GM21360 (cell line): ENCODE measurements around the gene RASA1.

ENCODE experiments used
- ATAC-seq: cut with Tn5 transposase; IDR thresholded peaks from one replicate; pipeline ENCODE4 v1.9.1; 2021; ENCODE audit warnings: mild to moderate bottlenecking, moderate library complexity; ENCODE audit not compliant: unreplicated experiment

The RASA1 gene

DNA sequence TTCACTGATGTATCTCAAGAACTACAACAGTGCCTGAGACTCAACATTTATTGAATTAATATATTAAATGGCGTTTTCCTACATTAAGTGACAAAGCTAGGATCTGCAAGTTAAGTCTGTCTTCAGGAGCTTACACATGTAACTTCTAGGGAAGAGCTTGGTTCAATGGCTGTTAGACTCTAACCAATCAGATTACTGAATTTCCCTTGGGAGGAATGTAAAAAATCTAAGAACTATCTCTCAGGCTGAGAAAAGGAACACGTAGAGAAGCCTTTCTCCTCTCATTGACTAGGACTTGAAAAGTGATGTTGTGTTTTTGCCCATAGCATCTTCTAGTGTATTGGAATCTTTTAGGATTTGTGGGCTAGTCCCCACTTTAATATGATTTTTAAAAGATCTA is 91.4 kb downstream of the RASA1 start:
- no peak for ATAC-seq

DNA sequence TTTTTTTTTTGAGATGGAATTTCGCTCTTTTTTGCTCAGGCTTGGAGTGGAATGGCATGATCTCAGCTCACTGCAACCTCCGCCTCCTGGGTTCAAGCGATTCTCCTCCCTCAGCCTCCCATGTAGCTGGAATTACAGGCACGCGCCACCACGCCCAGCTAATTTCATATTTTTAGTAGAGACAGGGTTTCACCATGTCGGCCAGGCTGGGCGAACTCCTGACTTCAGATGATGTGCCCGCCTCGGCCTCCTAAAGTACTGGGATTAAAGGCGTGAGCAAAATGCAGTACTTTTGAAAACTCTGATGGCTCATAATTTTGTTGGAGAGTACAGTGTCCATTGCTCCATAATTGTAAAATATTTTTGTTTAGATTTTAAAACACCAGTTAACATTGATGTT is 92.4 kb downstream of the RASA1 start:
- no peak for ATAC-seq

- ATAC-seq: no peak
Measured at GRCh38 chr5:87361031-87361445, 93.4 kb downstream of the RASA1 start.

GRCh38 chr5:87361536-87362213 is 94.0 kb downstream of the RASA1 start:
- no peak for ATAC-seq

DNA sequence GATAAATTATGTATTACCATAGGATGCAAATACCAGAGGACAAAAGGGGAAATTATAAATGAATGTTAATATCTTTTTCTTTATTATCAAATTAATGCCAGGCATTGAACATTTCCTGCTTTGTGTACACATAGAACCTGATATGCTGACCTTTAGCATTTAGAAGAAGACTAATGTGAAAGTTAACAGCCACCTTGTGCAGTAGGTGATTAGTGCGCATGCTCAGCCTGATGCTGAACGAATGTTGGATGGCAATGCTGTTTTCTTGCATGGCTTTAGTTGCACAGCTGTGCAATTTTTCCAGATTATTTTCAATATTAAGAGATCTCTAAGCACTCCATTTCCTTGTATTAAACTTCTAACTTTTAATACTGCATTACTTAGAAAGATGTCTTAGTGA is 99.6 kb downstream of the RASA1 start:
- ATAC-seq: no peak

- ATAC-seq: no peak
Measured at GRCh38 chr5:87368601-87369000, 100.9 kb downstream of the RASA1 start.

GRCh38 chr5:87369431-87369830 is 101.7 kb downstream of the RASA1 start:
- ATAC-seq: no peak

DNA sequence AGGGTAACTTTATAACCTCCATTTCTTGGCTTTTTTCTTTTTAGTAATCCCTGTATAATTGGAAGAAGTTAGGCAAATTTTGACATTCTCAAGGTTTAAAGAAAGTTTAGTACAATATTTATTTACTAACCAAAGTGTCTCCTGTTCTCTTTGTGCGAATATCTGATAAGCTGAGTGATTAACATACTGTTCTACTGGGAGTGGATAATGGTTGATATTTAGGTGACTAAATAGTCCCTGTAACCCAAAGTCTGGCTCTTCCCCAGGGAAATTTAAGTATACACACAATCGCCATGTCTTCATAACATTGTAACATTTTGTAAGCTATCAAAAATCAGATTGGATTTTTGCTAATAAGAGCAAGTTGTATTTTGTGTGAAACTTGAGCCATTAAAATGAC is 105.0 kb downstream of the RASA1 start:
- no peak for ATAC-seq

DNA sequence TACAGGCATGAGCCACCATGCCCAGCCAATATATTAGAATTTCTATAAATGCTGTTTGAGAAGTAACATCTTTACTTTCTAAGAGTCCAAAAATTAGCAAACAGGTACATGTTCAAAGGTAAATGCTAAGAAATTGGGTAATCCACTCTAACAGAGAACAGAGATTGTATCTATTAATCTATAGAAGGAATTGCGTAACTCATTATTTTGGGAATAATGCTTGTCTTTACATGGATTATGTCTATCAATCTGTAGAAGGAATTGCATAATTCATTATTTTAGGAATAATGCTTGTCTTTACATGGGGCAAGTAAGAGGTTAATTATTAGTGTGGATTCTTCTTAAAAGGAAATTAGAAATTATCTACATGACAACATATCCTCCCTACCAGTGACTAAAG is 114.5 kb downstream of the RASA1 start:
- ATAC-seq: no peak

- ATAC-seq: no peak
Measured at GRCh38 chr5:87383216-87383615, 115.5 kb downstream of the RASA1 start.

DNA sequence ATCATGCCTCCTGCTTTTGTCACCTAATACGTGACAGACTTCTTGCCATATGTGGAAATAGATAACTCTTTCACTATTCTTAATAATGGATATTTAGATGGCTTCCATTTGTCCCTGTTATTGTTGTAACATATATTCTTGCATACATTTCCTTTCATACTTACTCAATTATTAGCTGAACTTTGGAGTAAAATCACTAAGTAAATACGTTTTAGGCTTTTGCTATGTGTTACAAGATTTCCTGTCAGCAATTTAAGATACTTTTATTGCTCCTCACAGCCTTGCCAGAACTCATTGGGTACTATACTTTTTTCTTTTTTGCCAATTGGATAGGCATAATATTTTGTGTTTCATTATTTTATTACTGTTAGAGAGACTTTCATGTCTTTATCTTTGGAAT is 118.1 kb downstream of the RASA1 start:
- ATAC-seq: no peak

DNA sequence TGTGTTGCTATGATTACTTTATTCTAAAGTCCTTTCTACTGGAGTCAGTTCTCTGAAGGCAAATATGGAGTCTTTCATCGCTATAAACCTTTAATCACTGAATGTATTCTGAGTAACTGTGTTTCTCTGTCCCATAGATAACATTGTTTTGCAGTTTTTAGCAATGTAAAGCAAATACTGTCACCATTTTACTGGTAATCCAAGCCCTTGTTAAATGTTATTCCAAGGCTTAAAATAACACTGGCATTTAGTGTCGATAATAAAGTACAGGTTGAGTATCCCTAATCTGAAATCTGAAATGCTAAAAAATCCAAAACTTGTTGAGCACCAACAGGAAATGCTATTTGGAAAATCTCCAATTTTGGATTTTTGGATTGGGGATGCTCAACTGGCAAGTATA is 120.4 kb downstream of the RASA1 start:
- ATAC-seq: no peak

DNA sequence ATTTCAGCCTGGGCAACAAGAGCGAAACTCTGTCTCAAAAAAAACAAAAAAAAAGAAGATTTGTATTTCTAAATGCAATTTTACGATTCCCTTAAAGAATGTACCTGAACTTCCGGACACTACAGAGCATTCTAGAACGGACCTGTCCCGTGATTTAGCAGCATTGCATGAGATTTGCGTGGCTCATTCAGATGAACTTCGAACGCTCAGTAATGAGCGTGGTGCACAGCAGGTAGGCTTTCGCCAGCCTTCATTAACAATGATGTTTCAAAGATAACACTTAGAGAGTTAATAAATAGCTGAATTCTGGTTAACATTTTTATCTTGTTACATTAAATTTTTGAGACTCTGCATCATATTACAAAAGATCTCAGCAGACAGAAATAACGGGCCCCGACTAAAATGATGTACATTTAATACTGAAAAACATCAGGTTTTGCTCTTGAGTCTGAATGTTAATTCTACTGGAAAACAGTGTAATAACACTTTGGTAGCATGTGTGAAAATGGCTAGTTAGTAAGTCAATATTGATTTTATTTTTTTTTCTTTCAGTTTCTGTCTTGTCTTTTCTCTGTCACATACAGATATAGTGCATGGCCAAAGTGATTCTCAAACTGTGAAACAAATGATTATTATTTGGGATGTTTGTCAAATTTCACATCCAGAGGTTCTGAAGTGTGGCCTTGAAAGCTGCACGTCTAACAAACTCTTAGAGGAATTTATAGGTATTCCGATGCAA is 121.8 kb downstream of the RASA1 start:
- no peak for ATAC-seq

GRCh38 chr5:87390075-87390474 is 122.4 kb downstream of the RASA1 start:
- no peak for ATAC-seq

- no peak for ATAC-seq
Measured at GRCh38 chr5:87390576-87391199, 123.0 kb downstream of the RASA1 start.

- no peak for ATAC-seq
Measured at GRCh38 chr5:87392170-87392569, 124.5 kb downstream of the RASA1 start.

DNA sequence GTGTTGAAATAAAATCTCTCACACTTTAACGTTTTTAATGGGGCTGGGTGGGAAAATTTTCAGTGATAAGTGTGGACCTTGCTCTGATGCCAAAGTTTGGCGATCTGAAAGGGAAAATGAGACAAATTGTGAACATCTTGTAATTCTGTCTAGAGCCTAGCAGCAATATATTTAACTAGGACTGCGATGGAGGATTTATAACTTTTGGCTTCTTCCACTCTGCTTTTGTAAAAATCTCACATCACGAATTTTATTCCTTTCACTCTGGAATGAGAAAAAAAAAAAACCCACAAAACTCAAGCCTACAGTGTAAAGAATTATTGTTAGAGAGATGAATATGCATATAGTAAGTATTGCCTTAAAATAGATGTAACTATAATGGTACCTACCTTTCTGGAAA is 125.1 kb downstream of the RASA1 start:
- no peak for ATAC-seq

- ATAC-seq: no peak
Measured at GRCh38 chr5:87393331-87393730, 125.6 kb downstream of the RASA1 start.

DNA sequence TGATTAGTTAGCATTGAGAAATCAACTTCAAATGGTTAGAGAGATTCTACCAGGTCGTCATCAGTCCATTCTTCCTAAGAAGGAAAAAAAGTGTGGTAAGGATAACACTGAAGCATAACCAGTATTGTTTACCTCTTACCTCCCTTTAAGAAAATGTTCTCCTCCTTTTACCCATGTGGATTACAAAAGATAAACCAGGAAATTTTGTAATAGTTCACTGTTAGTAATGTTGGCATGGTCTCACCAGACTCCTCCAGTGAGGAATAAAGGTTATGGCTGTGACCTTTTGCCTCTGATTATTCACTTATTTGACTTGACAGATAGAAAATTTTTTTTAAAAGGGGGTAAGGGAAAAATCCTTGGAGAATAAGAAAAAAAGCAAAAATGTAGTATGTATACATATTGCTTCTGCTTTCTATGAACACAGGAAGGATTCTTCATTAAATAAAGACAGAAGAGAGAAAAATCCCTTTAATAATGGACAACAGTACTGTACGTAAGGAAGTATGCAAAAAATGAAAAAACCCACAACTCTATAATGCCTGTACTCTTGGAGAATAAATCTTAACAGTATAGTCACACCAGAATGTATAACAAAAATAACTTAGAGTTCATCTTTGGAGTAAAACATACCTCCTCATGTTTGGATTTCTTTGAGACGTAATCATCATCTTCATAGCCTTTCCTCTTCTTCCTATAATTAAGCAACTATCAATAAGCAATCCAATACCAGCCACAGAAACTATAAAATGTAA is 126.9 kb downstream of the RASA1 start:
- ATAC-seq: no peak

DNA sequence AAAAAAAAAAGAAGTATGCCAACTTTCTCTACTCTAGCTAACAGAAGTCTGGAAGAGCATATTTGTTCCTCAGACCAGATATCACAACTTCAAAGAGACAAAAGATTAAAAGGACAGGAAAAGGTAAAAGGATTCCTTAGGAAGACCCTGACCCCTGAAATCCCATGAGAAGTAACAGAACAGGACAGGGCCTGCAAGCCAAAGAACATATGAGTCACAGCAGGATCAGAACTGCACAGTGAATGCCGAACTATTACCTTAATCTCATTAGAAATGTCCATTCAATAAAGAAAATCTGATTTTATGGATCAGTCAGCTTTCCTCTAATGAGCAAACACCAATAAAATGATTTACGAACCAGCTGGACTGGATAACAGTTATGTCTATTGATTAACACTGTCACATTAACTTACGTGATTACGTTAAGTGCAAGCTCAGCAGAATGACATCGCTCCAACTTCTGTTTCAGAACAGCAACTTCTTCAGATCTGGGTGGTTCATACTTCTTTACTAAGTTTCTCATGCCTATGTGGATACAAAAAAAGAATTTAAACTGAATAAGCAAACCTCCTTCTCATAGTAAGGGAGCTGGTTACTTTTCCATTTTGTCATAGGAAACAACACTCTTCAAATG is 131.4 kb downstream of the RASA1 start:
- ATAC-seq: no peak

DNA sequence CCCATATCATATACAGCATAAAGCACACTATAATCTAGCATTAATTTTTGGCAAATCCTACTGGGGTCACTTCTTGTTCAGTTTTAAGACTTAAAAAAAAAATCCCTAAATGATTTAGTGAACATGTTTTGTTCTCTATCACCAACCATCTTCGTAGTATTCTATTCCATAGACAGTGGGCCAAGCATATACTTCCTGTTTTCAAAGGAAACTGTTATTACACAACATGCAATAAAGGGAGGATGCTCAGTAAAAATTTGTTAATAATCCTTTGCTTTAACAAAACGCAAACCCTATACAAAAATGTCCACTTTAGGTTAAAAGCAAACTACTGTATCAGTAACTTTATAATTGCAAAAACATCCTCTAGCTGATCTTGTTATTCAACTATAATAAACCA is 132.0 kb downstream of the RASA1 start:
- no peak for ATAC-seq
